ENCODE measurements around the gene CNTN4. TPM values are rescaled to one million over a fixed set of nuclear protein-coding genes. Genes with fewer than 3 reads are reported as not detected.
A peak's percentile ranks its signal among the peaks of the same experiment; 100 is the strongest.

The CNTN4 gene
- total and polyA plus RNA-seq, 4 donors = 15.8 to 228 (median 41.2) TPM

- no peaks in the 10 kb centered on the region for H3K27me3 ChIP-seq (ENCODE audit: control insufficient read depth in 1 of 2, insufficient read depth in 2 of 2, low read length in 1 of 2)
- no peaks in the 10 kb centered on the region for H3K4me1 ChIP-seq (ENCODE audit: control insufficient read depth in 1 of 2, insufficient read depth in 2 of 2, low read length in 2 of 2)
- 93 to 94% methylated on average over 3 of the region's 3 CpGs for WGBS, 2 donors
- no peak overlapping the region for H3K27ac ChIP-seq (ENCODE audit: low read depth in 1 of 2, low read length in 2 of 2)
- no peaks in the 10 kb centered on the region for H3K9me3 ChIP-seq (ENCODE audit: control insufficient read depth, low read length)
- ATAC-seq (ENCODE audit: low FRiP score) (no peak), DNase-seq (no peak)
- no peak overlapping the region for H3K4me3 ChIP-seq (ENCODE audit: low read length in 2 of 2)
- intact Hi-C loops (cut with DNase I) = no loop called here
- H3K36me3 ChIP-seq (ENCODE audit: control insufficient read depth in 1 of 2, insufficient read depth in 2 of 2, low read length in 1 of 2) = no peaks in the 10 kb centered on the region
Observed at GRCh38 chr3:2597615-2598014, 498.9 kb downstream of the CNTN4 start.

- intact Hi-C loops (cut with DNase I) = no loop called here
- no peaks in the 10 kb centered on the region for H3K27me3 ChIP-seq (ENCODE audit: control insufficient read depth in 1 of 2, insufficient read depth in 2 of 2, low read length in 1 of 2)
- no peaks in the 10 kb centered on the region for H3K4me1 ChIP-seq (ENCODE audit: control insufficient read depth in 1 of 2, insufficient read depth in 2 of 2, low read length in 2 of 2)
- no peaks in the 10 kb centered on the region for H3K36me3 ChIP-seq (ENCODE audit: control insufficient read depth in 1 of 2, insufficient read depth in 2 of 2, low read length in 1 of 2)
- peak; percentile 56 for ATAC-seq (ENCODE audit: low FRiP score)
- no peak overlapping the region for H3K27ac ChIP-seq (ENCODE audit: low read depth in 1 of 2, low read length in 2 of 2)
- no peak overlapping the region for H3K4me3 ChIP-seq (ENCODE audit: low read length in 2 of 2)
- H3K9me3 ChIP-seq (ENCODE audit: control insufficient read depth, low read length) = no peaks in the 10 kb centered on the region
- DNase-seq = no peak
- WGBS, 2 donors = 2 to 8% methylated on average over 1 of the region's 1 CpG
Observed at GRCh38 chr3:2599471-2599870, 500.8 kb downstream of the CNTN4 start.

- intact Hi-C loops (cut with DNase I) = no loop called here
- WGBS, 2 donors = 36 to 39% methylated on average over 5 of the region's 5 CpGs
- no peaks in the 10 kb centered on the region for H3K4me1 ChIP-seq (ENCODE audit: control insufficient read depth in 1 of 2, insufficient read depth in 2 of 2, low read length in 2 of 2)
- no peak overlapping the region for H3K27ac ChIP-seq (ENCODE audit: low read depth in 1 of 2, low read length in 2 of 2)
- DNase-seq (no peak), ATAC-seq (ENCODE audit: low FRiP score) (no peak)
- H3K27me3 ChIP-seq (ENCODE audit: control insufficient read depth in 1 of 2, insufficient read depth in 2 of 2, low read length in 1 of 2) = no peaks in the 10 kb centered on the region
- H3K9me3 ChIP-seq (ENCODE audit: control insufficient read depth, low read length) = no peaks in the 10 kb centered on the region
- no peak overlapping the region for H3K4me3 ChIP-seq (ENCODE audit: low read length in 2 of 2)
- H3K36me3 ChIP-seq (ENCODE audit: control insufficient read depth in 1 of 2, insufficient read depth in 2 of 2, low read length in 1 of 2) = no peaks in the 10 kb centered on the region
Observed at GRCh38 chr3:2603692-2604289, 505.1 kb downstream of the CNTN4 start.

GRCh38 chr3:2614578-2614977, 515.9 kb downstream of the CNTN4 start:
- no peaks in the 10 kb centered on the region for H3K9me3 ChIP-seq (ENCODE audit: control insufficient read depth, low read length)
- no peaks in the 10 kb centered on the region for H3K4me1 ChIP-seq (ENCODE audit: control insufficient read depth in 1 of 2, insufficient read depth in 2 of 2, low read length in 2 of 2)
- intact Hi-C loops (cut with DNase I) = no loop called here
- ATAC-seq (ENCODE audit: low FRiP score) = no peak
- no peaks in the 10 kb centered on the region for H3K36me3 ChIP-seq (ENCODE audit: control insufficient read depth in 1 of 2, insufficient read depth in 2 of 2, low read length in 1 of 2)
- no peak overlapping the region for H3K27ac ChIP-seq (ENCODE audit: low read depth in 1 of 2, low read length in 2 of 2)
- DNase-seq = no peak
- WGBS, 2 donors = 94 to 96% methylated on average over 3 of the region's 3 CpGs
- no peak overlapping the region for H3K4me3 ChIP-seq (ENCODE audit: low read length in 2 of 2)
- H3K27me3 ChIP-seq (ENCODE audit: control insufficient read depth in 1 of 2, insufficient read depth in 2 of 2, low read length in 1 of 2) = no peaks in the 10 kb centered on the region

GRCh38 chr3:2615080-2615479, 516.4 kb downstream of the CNTN4 start:
- intact Hi-C loops (cut with DNase I) = no loop called here
- ATAC-seq (ENCODE audit: low FRiP score) = no peak
- H3K9me3 ChIP-seq (ENCODE audit: control insufficient read depth, low read length) = no peaks in the 10 kb centered on the region
- H3K4me3 ChIP-seq (ENCODE audit: low read length in 2 of 2) = no peak overlapping the region
- DNase-seq = no peak
- H3K27me3 ChIP-seq (ENCODE audit: control insufficient read depth in 1 of 2, insufficient read depth in 2 of 2, low read length in 1 of 2) = no peaks in the 10 kb centered on the region
- H3K4me1 ChIP-seq (ENCODE audit: control insufficient read depth in 1 of 2, insufficient read depth in 2 of 2, low read length in 2 of 2) = no peaks in the 10 kb centered on the region
- no peak overlapping the region for H3K27ac ChIP-seq (ENCODE audit: low read depth in 1 of 2, low read length in 2 of 2)
- no peaks in the 10 kb centered on the region for H3K36me3 ChIP-seq (ENCODE audit: control insufficient read depth in 1 of 2, insufficient read depth in 2 of 2, low read length in 1 of 2)

- Histone ChIP-seq H3K4me3 (ENCODE audit: low read length in 2 of 2) (no peak overlapping the region), H3K36me3 (ENCODE audit: control insufficient read depth in 1 of 2, insufficient read depth in 2 of 2, low read length in 1 of 2) (no peaks in the 10 kb centered on the region), H3K9me3 (ENCODE audit: control insufficient read depth, low read length) (no peaks in the 10 kb centered on the region), H3K27me3 (ENCODE audit: control insufficient read depth in 1 of 2, insufficient read depth in 2 of 2, low read length in 1 of 2) (no peaks in the 10 kb centered on the region), H3K27ac (ENCODE audit: low read depth in 1 of 2, low read length in 2 of 2) (no peak overlapping the region), H3K4me1 (ENCODE audit: control insufficient read depth in 1 of 2, insufficient read depth in 2 of 2, low read length in 2 of 2) (no peaks in the 10 kb centered on the region)
- 31 to 33% methylated on average over 1 of the region's 1 CpG for WGBS, 2 donors
- intact Hi-C loops (cut with DNase I) = no loop called here
- DNase-seq (no peak), ATAC-seq (ENCODE audit: low FRiP score) (no peak)
Observed at GRCh38 chr3:2623436-2623835, 524.8 kb downstream of the CNTN4 start.

- intact Hi-C loops (cut with DNase I) = no loop called here
- 75 to 85% methylated on average over 6 of the region's 6 CpGs for WGBS, 2 donors
- ATAC-seq (ENCODE audit: low FRiP score) = no peak
Observed at GRCh38 chr3:2628117-2628516, 529.5 kb downstream of the CNTN4 start.

GRCh38 chr3:2635511-2635910, 536.8 kb downstream of the CNTN4 start:
- DNase-seq = no peak
- ATAC-seq (ENCODE audit: low FRiP score) = no peak
- Histone ChIP-seq H3K27ac (ENCODE audit: low read depth in 1 of 2, low read length in 2 of 2) (no peak overlapping the region), H3K4me3 (ENCODE audit: low read length in 2 of 2) (no peak overlapping the region), H3K36me3 (ENCODE audit: control insufficient read depth in 1 of 2, insufficient read depth in 2 of 2, low read length in 1 of 2) (no peaks in the 10 kb centered on the region), H3K4me1 (ENCODE audit: control insufficient read depth in 1 of 2, insufficient read depth in 2 of 2, low read length in 2 of 2) (no peaks in the 10 kb centered on the region), H3K27me3 (ENCODE audit: control insufficient read depth in 1 of 2, insufficient read depth in 2 of 2, low read length in 1 of 2) (no peaks in the 10 kb centered on the region), H3K9me3 (ENCODE audit: control insufficient read depth, low read length) (no peaks in the 10 kb centered on the region)
- intact Hi-C loops (cut with DNase I) = no loop called here
- 80 to 93% methylated on average over 2 of the region's 2 CpGs for WGBS, 2 donors

More at GRCh38 chr3:2628117-2628516, 529.5 kb downstream of the CNTN4 start:
- Histone ChIP-seq H3K4me3 (ENCODE audit: low read length in 2 of 2) (no peak overlapping the region), H3K9me3 (ENCODE audit: control insufficient read depth, low read length) (no peaks in the 10 kb centered on the region), H3K27me3 (ENCODE audit: control insufficient read depth in 1 of 2, insufficient read depth in 2 of 2, low read length in 1 of 2) (no peaks in the 10 kb centered on the region), H3K36me3 (ENCODE audit: control insufficient read depth in 1 of 2, insufficient read depth in 2 of 2, low read length in 1 of 2) (no peaks in the 10 kb centered on the region), H3K4me1 (ENCODE audit: control insufficient read depth in 1 of 2, insufficient read depth in 2 of 2, low read length in 2 of 2) (no peaks in the 10 kb centered on the region), H3K27ac (ENCODE audit: low read depth in 1 of 2, low read length in 2 of 2) (no peak overlapping the region)
- no peak for DNase-seq

- 63 to 67% methylated on average over 3 of the region's 3 CpGs for WGBS, 2 donors
- ATAC-seq (ENCODE audit: low FRiP score) = no peak
- no peak for DNase-seq
- H3K27me3 ChIP-seq (ENCODE audit: control insufficient read depth in 1 of 2, insufficient read depth in 2 of 2, low read length in 1 of 2) = no peaks in the 10 kb centered on the region
- H3K27ac ChIP-seq (ENCODE audit: low read depth in 1 of 2, low read length in 2 of 2) = no peak overlapping the region
- intact Hi-C loops (cut with DNase I) = no loop called here
- no peak overlapping the region for H3K4me3 ChIP-seq (ENCODE audit: low read length in 2 of 2)
- H3K4me1 ChIP-seq (ENCODE audit: control insufficient read depth in 1 of 2, insufficient read depth in 2 of 2, low read length in 2 of 2) = peaks cover 0 to 3% of the 10 kb centered on the region in 2 donors
- no peaks in the 10 kb centered on the region for H3K9me3 ChIP-seq (ENCODE audit: control insufficient read depth, low read length)
- H3K36me3 ChIP-seq (ENCODE audit: control insufficient read depth in 1 of 2, insufficient read depth in 2 of 2, low read length in 1 of 2) = no peaks in the 10 kb centered on the region
Observed at GRCh38 chr3:2643606-2644005, 544.9 kb downstream of the CNTN4 start.

Measured in aorta (tissue), 5 donors.